A549 treated with GW870086 at 1 μM for 4 hours (cell line): Measurements from ENCODE around the gene TPM3. TPM values are rescaled to one million over a fixed set of nuclear protein-coding genes. Genes with fewer than 3 reads are reported as not detected.

ENCODE experiments used
- total RNA-seq: library from RNA; stranded (reverse); fragments of 200-300 nt; extraction: Qiagen RNA extraction; gene quantifications from 5 replicates; pipeline ENCODE4 v1.2.3, GENCODE V29; 2022; ENCODE audit warnings: low read depth

The TPM3 gene
- total RNA-seq, result 456 to 556 TPM (median 481 TPM) in 5 replicates

DNA sequence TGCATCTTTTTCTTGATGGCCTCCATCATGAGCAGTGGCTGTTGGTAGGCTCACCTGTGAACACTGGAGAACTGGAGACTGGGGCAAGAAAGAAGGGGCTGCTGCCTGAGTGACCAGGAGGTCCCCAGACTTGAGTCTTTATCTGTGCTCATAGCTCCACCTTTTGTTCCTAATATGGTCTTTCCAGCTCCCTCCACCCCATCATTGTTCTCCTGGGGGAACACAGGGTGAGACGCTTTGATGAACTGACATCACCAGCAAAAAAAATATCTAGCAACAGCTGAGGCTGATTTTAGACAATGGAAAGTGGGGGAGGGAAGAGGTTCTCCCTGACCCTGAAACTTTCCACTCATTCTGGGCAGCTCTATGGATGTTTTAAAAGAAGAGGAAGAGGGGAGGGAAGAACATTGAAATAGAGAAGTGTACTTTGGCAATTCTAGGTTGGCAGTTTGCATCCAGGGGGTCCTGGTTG lies at the start of gene TPM3:
Gene TPM3 (minus strand): TSS at position 111 of the 472 bp plus-strand sequence. CDS start 82 bp downstream, at position 29.

DNA sequence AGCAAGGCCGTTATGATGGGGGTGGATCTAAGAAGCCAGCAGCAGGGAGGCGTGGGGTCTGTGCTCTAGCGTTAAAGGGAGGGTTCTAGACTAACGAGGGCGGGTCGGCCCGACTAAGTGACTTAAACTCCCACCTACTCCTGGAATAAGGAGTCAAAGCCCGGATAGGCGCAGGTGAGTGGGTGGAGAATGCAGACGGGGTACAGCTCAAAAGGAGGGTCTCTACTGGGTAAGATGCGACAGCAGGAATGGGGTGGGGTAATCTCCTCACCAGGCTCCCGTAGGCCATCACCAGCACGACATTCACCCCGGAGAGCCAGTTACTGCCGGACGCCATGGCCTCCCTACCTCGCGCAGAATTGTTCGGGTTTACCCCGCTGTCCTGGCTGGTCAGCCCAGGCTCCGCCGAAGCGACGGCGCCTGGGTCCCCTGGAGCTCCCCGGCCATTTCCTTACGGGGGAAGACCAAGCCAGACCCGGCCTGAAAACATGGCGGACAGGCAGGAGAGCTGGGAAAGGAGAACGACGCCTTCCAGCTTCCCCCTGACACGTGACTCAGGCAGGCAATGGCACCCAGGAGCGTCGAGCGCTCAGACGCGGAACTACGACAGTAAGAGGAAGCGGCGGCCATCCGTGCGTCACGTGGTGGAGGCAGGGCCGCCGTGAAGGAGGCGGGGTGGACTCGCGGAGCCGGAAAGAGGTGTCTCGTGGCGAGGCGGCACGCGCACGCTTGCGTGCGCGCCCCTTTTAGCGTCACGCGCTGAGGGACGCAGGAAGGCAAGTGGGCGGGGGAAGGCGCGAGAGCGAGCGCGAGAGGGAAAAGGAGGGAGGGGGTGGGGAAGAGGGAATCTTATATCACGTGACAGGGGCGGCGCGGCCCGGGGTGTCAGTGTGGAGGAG lies 28.4 kb upstream of the TPM3 start, which contains the start of gene UBAP2L:
Gene UBAP2L (plus strand): TSS at position 885 of the 899 bp plus-strand sequence. CDS start 4,169 bp downstream, outside the sequence.

DNA sequence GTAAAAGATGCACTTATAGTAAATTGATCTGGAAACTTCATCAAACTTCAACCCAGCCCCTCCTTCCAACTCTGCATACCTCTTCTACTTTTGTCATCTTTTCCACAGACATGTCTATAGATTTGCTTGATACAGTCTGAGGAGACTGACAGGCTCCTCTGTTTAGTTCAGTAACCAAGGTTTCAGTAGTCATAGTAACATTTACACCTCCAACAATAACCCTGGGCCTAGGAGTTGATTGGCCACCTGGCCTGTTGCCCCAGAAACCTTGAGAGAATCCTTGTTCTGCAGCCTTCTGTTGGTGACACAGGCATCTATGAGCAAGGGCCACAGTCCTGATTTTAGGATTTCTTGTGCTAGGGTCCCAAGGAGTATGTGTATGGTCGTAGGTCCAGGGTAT lies 14.3 kb upstream of the TPM3 start, which contains the start of gene CFAP141:
Gene CFAP141 (minus strand): TSS at position 138 of the 400 bp plus-strand sequence. CDS start 26 bp downstream, at position 112.

DNA sequence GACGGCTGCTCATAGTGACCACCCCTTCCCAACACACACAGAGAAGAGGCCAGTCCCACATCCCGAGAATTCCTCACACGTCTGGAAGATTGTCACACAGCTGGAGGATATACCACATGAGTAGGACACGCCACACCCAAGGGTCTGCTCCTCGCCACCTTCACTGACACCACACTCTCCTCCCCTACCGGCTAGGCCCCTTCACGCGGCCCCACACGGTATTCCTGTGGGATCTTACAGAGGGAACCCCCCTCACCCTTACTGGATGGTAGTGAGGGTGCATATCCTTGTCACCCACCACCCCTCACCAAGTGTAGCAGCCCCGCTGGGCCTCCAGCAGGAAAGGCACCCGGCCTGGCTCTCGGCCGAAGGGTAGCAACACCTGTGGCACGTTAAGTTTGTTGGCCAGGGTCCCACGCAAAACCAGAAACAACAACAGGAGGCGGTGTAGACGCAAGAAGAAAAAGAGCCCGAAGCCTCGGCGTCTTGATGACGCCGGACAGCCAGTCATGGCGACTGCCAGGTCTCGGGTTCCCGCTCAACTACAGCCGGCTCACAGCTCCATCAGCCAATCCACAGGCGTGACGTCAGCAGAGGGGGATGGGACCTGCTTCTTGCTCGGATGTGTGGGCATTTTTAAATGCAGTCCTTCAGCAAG lies 37.2 kb downstream of the TPM3 start, which contains the start of gene NUP210L:
Gene NUP210L (minus strand): TSS at position 540 of the 658 bp plus-strand sequence.

Other genes with a start within 250 kb of the TPM3 start
- gene DENND4B, start 245.4 kb downstream of the TPM3 start, total RNA-seq, result 25.8 to 35.7 TPM (median 32.4 TPM) in 5 replicates
- 30.1 to 40.4 TPM (median 37.5 TPM) in 5 replicates for gene CRTC2, start 233.5 kb downstream of the TPM3 start, total RNA-seq
- gene SLC39A1, start 228.6 kb downstream of the TPM3 start, total RNA-seq, result 151 to 164 TPM (median 162 TPM) in 5 replicates
- gene CREB3L4, start 224.2 kb downstream of the TPM3 start, total RNA-seq, result 7.2 to 9.5 TPM (median 9.4 TPM) in 5 replicates
- gene JTB, start 214.4 kb downstream of the TPM3 start, total RNA-seq, result 120 to 164 TPM (median 155 TPM) in 5 replicates
- gene RAB13, start 205.8 kb downstream of the TPM3 start, total RNA-seq, result 126 to 141 TPM (median 136 TPM) in 5 replicates
- gene RPS27, start 201.3 kb downstream of the TPM3 start, total RNA-seq, result 4,264 to 8,287 TPM (median 4,398 TPM) in 5 replicates
- 0.02 TPM in 1 of 5 replicates, not detected in the others for gene NUP210L, start 37.0 kb downstream of the TPM3 start, total RNA-seq
- not detected in 5 replicates for gene CFAP141, start 14.2 kb upstream of the TPM3 start, total RNA-seq
- gene UBAP2L, start 28.9 kb upstream of the TPM3 start, total RNA-seq, result 96.4 to 106 TPM (median 98.5 TPM) in 5 replicates
- gene HAX1, start 80.5 kb upstream of the TPM3 start, total RNA-seq, result 90.3 to 113 TPM (median 94.3 TPM) in 5 replicates
- gene AQP10, start 129.0 kb upstream of the TPM3 start, total RNA-seq, result not detected in 5 replicates
- gene ATP8B2, start 133.4 kb upstream of the TPM3 start, total RNA-seq, result 27.9 to 41.8 TPM (median 36.3 TPM) in 5 replicates
- gene IL6R, start 213.2 kb upstream of the TPM3 start, total RNA-seq, result 20.4 to 27.1 TPM (median 25.7 TPM) in 5 replicates